ENCODE measurements around the gene UGT1A6.

Gene UGT1A6

DNA sequence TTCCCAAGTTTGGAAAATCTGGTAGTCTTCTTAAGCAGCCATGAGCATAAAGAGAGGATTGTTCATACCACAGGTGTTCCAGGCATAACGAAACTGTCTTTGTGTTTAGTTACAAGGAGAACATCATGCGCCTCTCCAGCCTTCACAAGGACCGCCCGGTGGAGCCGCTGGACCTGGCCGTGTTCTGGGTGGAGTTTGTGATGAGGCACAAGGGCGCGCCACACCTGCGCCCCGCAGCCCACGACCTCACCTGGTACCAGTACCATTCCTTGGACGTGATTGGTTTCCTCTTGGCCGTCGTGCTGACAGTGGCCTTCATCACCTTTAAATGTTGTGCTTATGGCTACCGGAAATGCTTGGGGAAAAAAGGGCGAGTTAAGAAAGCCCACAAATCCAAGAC is 79.5 kb downstream of the UGT1A6 start:
- DNase-seq, result no peak

DNA sequence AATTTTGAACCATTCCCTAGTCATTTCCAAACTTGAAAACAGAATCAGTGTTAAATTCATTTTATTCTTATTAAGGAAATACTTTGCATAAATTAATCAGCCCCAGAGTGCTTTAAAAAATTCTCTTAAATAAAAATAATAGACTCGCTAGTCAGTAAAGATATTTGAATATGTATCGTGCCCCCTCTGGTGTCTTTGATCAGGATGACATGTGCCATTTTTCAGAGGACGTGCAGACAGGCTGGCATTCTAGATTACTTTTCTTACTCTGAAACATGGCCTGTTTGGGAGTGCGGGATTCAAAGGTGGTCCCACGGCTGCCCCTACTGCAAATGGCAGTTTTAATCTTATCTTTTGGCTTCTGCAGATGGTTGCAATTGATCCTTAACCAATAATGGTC is 79.9 kb downstream of the UGT1A6 start:
- DNase-seq, result no peak

DNA sequence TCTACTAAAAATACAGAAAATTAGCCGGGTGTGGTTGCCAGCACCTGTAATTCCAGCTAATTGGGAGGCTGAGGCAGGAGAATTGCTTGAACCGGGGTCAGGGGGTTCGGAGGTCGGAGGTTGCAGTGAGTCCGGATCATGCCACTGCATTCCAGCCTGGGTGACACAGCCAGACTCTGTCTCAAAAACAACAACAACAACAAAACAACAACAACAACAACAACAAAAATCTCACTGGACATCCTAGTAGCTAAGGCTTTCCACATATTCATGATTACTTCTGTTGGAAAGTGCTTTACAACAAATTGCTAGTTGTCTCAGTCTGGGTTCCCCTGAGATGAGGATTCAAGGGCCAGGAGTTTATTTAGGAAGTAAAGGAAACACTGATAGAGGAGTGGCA is 81.2 kb downstream of the UGT1A6 start:
- no peak for DNase-seq

DNA sequence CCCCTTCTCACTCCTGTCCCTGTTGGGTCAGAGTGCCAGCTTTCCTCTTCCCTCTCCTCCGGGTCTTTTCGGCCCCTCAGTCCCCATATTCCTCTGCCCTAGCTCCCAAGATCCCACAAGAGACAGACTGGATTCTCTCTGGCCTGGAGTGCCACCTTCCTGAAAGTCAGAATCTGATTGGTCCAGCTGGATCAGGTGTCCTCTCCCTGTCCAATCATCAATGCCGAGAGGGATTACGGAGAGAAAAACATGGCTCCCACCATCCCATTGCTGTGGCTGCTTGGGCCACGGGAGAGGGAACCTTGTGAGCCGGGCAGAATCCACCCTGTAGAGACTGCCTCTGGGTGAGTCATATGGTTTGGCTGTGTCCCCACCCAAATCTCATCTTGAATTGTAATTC is 82.7 kb downstream of the UGT1A6 start:
- no peak for DNase-seq

DNA sequence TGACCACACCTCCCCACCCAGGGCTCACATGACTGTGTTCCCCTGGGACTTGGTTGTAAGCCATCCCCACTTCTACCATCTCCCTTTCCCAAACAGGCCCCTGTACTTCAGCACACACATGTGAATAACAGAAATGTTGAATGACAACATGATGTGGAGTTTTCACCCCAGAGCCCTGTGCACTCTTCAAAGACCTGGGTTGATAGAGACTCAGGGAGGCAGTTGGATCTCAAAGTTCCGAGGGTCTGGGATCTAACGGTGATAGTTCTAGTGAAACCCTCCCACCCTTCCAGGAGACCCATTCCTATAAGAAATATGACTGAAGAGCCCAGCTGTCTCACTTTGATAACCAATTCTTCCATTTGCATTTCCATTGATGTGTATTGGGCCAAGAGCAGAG is 85.3 kb downstream of the UGT1A6 start, which contains the start of gene MROH2A:
Gene MROH2A (plus strand): TSS at position 301 of the 400 bp plus-strand sequence. CDS start 1,029 bp downstream, outside the sequence.
- no peak for DNase-seq

DNA sequence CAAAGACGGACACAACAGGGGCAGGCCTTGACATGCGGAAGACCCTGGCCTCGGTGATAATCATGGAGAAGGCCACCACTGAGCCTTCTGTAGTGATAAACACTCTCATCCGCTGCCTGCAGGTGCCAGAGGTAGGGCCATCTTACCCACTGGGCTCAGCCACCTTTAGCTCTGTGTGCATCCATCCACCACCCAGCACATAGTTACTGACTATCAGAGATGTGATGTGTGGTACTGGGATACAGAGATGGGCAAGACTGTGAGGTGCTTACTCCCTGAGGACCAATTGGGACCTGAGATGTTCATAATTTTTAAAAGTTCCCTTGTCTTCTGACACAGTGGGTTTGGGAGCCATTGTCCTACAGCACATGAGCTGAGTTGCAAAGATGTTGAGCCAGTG is 87.0 kb downstream of the UGT1A6 start:
- no peak for DNase-seq

DNA sequence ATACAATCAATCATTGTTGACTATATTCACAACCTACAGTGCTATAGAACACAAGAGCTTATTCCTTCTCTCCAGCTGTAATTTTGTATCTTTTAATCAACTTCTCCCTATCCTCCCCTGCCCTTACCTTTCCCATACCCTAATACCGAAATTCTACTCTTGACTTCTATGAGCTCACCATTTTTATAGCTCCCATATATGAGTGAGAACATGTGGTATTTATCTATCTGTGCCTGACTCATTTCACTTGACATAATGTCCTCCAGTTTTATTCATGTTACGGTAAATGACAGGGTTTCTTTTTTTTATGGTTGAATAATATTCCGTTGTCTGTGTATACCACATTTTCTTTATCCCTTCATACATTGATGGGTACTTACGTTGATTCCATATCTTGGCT is 88.1 kb downstream of the UGT1A6 start:
- DNase-seq, result no peak

DNA sequence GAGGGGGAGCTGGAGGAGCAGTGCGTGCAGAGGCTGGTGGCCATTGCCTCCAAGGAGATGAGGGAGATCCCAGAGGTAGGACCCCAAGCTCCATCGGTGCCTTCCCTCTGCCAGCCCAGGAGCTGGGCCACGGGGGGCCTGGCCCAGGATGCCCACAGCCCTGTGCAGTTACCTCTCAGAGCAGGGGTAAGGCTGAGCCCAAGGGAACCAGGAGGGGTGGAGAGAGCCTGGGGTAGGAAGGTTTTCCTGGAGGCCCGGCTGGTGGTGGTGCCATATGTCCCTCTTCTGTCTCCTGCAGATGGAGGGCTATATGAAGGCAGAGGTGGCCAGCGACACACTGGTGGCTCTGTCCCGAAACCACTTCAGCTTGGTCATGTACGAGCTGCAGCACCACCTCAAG is 96.9 kb downstream of the UGT1A6 start:
- no peak for DNase-seq

DNA sequence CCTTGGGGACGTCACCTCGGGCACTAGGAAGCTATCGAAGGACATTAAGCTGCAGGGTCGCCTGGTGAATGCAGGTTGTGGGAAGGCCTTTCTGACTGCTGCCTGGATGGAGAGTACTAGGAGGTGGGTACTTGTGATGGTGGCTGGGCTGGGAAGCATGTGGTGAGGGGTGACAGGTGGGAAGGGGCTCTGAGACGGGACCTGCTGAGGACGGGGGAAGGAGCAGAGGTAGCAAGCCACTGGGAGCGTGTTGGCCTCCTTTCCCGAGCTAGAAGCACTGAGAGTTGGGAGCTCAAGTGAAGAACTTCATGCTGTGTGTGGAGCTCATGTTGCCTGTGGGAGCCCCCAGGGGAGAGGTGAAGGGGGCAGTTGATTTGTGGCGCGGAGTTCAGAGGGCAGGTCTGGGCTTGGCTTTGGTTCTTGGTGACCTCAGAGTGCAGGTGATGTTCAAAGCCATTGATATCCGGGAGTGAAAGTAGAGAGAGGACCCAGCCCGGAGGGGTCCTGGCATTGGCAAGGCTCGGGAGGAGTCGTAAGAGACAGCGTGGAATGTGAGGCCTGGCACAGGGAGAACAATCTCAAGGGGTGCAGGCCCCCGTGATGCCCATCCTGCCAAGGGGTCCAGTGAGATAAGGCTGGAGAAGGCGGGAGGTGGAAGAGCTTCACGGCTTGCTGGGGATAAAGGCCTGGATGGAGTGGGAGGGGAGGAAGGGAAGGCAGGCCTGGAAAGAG is 98.6 kb downstream of the UGT1A6 start:
- no peak for DNase-seq

DNA sequence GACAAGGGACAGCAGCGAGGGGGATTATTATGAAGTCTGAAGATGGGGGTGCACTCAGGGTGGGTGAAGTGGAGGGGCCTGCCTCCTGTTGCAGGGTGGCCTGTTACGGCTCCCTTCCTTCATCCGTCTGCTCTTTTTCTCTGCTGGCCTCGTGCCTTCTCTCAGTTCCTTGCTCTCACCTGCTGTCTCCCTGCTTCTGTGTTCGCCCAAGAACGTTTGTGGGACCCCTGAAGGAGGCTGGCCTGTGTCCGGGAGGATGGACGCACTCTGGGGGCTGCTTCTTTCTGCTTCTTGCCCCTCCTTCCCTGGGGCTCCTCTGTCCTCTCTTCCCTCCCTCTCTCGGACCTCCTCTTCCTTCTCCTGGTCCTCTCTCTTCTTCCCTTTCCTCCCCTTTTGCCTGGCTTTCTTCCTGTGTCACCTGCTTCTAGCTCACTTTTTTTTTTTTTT is 99.2 kb downstream of the UGT1A6 start:
- no peak for DNase-seq

DNA sequence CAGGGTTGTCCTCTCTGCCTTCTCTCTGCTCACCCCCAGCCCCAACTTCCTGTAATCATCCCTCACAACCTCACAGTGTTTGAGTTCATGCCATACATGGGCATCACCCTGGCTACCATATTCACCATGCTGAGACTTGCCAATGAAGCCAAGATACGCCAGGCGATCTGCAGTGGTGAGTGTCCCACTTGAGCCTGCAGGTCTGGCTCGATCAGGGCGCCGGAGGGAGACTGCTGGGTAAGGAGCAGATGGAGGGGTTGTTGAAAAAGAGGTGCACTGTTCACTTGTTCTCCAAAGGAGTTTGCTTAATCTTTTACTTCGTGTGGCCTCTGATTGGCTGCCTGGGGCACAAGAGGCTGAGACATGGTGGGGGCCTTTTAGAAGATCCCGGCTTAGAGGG is 100.0 kb downstream of the UGT1A6 start:
- DNase-seq, result no peak

DNA sequence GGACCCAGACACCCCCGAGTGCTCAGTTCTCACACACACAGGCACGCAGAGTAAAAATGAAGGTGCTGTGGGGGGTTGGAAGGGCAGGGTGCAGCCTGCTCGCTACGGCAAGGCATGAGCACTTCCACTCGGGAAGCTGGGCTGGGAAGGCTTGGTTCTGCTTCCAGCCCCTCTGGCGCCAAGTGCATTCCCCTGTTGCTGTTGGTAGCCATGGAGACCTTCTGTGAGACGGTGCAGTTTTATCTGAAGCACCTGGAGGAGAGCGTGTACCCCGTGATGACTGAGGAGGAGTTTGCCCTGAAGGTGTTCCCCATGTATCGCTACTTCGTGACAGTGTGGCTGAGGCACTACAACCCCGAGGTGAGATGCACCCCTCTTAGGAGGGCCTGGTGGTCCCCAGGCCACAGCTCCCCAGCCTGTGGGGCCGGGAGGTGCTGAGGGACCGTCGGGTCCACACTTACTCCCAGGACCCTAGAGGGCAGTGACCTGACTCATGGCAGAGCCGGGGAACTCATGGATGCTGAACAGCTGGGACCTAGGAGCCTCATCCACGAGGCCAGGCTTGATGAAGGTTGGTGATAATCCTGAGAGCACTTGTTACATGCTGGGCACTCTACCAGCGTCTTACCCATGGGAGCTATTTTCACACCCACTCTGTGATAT is 100.9 kb downstream of the UGT1A6 start:
- no peak for DNase-seq

DNA sequence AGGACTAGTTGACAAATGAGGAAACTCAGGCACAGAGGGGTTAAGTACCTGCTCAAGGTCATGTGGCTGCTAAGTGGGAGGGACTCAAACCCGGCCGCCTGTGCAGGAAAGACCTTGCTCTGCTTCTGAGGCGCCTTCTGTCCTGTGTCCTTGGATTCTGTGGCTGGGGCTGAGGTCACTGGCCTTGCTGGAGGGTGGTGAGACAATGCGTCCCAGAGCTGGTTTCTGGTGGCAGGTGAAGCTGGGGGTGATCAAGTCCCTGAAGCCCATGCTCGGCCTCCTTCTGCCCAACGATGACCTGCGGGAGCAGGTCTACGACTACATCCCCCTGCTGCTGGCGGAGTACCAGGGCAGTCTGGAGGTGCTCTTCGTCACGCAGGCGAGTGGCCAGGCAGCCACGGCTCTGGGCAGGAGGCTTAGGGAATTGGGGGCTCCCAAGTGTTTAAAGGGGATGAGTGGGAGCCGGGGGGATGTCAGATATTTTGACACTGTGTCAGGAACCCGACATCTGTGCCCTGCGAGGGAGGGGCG is 101.5 kb downstream of the UGT1A6 start:
- no peak for DNase-seq

DNA sequence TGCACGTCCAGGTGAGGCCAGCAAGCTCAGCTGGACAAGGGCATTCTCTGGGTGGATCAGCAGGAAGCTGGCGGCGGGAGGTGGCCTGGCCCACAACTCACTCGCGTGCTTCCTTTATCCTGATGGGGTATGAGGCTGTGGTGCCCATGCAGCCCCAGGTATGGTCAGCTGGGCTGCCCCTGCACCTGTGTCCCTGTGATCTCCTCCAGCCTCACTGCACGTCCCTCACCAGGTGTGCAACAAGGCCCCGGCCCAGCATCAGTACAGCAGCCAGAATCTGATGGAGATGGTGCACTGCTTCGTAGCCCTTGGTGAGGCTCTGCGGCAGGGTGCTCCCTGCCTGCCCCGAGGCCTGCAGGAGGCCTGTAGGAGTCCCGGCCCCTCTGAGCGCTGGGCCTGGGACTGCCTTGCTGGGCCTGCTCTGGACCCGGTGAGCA is 103.1 kb downstream of the UGT1A6 start:
- DNase-seq, result no peak

DNA sequence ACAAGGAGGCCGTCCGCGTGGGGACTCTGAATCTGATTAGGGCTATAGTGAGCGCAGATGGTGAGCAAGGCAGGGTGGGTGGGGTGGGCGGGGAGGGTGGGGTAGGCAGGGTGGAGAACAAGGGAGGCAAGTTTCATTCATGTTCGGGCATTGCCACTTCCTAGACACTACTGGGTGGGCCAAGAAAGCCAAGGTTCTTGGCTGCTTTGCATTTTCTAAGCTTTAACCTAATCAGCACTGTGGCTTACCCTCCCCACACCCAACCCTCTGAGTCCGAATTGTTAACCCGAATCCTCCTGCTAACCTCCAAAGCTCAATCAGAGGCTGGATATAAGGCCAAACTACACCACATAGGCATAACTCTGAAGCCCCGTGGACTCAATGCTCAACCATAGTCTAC is 103.6 kb downstream of the UGT1A6 start:
- DNase-seq, result no peak

DNA sequence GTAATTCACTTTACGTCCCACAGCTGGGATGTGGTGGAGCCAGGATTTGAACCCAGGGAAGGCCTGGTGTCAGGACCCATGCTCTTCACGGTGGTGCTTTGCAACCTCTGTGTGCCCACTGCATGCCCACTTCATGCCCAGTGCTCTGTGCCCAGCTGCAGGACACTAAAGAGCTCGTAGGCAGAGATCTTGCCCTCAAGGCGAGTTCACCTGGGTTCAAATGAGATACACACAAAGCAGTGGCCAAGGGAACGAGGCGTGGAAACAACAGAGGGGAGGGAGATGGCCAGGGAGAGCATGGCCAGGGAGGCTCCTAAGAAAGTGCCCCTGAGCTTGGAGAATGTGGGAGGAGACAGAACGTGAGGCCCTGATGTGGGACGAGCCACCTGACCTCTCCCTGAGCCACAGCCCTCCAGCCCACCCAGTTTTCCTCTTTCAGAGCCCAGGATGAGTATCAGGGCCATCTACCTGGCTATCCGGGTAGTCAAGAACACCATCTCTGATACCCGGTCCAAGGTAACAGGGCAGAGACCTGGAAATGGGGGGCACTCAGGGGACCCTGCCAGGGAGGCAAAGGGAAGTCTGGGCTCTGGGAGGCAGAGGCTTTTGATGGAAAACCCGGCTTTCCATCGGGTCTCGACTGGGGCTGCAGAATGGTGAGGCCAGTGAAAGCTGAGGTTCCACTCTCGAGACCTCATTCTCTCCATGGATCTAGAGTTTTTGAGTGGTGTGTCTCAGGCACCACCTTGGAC is 105.8 kb downstream of the UGT1A6 start:
- no peak for DNase-seq

DNA sequence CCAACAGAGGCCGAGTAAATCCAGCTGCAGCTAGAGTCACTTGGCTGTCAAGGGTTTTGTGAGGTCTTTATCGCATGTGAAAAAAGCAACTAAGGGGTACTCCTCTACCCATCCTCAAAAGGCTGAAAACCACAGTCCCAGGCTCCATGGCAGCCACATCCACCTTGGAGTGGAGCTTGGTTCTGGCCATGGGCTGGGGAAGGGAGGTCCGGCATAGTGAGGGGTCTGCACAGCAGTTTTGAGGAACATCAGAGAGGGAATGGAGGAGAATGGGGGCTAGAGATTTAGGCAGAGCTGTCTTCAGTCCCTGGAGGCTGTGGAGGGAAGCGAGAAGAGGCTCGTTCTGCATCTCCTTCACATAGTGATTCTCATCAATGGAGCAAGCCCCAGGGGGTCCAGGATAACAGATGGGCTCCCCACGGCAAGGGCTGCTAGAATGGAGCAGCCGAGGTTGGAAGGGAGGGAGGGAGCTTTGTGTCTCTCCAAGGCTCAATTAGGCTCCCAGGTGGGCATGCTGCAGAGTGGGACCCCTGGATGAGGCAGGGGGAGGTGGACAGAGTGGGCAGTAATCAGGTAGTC is 106.5 kb downstream of the UGT1A6 start:
- no peak for DNase-seq

DNA sequence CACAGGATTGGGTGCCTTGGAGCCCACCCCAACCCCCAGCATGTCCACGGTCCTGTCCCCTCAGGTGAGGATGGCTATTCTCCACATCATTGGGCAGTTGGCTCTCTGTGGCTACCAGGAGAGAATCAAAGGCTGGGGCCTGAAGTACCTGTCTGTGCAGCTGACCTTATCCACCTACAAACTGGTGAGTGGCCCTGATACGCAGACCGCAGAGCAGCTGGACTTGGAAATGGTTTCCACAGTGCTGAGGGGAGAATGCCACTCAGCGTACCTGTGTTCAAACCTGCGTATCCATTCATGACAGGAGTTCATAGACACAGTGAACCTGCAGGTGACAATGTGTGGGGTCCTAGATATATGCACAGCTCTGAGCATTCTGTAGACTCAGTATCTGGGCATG is 107.0 kb downstream of the UGT1A6 start:
- DNase-seq, result no peak

DNA sequence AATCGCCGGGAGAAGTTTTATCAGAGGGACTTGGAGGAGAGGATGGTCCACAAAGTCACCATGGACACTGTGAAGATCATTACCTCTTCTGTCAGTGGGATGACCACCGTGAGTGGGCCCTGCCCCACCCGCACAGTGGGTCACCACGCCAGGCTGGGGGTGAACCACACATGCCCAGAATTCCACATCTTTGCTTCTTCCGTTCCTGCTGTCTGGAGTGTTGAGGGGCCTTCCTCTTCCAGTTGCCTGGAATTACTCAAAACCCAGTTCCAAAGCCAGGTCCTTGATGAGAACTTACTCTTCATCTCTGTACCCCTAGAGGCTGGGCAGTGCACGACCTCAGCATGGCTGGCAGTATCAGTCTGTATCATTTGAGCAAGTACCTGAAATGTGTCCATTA is 107.5 kb downstream of the UGT1A6 start:
- DNase-seq, result no peak

DNA sequence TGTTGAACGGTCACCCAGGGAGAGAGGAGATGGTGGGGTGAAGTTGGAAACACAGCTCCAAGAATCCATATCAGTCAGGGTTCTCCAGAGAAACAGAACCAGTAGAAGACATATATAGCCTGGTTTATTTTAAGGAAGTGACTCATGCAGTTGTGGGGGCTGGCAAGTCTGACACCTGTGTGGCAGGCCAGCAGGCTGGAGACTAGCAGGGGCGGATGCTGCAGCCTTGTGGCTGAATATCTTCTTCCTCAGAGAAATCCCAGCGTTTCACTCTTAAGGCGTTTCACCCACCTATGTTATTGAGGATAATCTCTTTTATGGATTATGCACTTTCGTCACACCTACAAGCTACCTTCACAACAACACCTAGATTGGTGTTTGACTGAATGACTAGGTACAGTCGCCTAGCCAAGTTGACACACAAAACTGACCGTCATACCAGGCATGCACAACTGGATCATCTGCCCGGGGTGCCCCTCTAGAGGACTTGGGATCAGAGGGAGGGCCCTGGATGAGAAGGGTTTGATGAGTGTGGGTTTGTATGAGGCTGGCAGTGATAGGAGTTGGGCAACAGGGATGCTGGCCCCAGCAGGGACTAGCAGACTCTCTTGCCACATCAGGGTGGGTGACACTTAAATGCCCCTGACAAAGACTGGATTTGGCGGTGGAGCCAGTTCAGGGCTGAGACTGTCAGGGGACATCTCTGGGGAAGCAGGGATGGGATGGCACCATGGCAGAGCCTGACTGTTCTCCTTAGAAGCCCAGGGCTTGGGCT is 108.9 kb downstream of the UGT1A6 start:
- DNase-seq, result no peak

DNA sequence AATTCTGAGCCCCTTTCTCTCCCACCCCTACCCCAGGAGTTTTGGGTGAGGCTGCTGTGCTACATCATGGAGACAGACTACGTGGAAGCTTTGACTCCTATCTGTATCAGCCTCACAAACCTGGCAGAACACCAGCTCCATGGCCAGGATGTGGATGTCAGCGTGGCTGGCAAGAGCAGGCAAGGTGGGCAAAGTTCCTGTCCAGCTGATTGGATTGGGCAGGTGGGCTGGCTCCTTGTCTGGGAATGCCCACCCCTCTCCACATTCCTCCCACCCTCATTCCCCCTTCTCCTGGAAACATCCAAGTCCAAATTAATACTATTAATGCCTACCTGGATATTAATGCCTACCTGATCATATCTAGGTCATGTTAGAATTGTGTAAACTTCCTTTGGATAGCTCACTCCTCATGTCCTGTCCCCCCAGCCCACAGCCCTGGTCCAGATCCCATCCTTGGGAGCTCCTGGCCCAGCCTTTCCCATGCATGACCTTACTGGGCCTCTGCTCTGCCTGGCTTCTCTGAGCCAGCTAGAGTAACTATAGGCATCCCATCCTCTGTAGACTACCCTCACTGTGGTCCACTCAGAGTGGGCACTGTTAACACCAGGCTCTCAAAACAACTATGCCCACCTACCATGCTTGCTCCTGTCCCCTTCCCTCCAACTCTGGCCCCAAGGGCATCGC is 109.6 kb downstream of the UGT1A6 start:
- DNase-seq, result no peak

Measured in NCI-H1436 (cell line).